Liver (tissue), 9 donors: Measurements from ENCODE around the gene GNG3. TPM values are rescaled to one million over a fixed set of nuclear protein-coding genes. Genes with fewer than 3 reads are reported as not detected.

Experiments used
- DNase-seq: peaks from one replicate; pipeline ENCODE4 v3.0.0-alpha.2; 2017; ENCODE audit warnings: low spot score
- H3K27ac ChIP-seq, 2 donors: one replicate each; pipeline ENCODE4 v1.7.0; 2013; ENCODE audit warnings: inconsistent platforms in 2 of 2, low read length in 2 of 2, control low read depth in 1 of 2, low read depth in 1 of 2, mild to moderate bottlenecking in 1 of 2
- H3K27me3 ChIP-seq, 4 donors: one replicate each; pipeline versions ENCODE4 v1.6.1 to v1.7.0; 2013; ENCODE audit warnings: low read length in 3 of 4, inconsistent platforms in 1 of 4, mild to moderate bottlenecking in 1 of 4, moderate library complexity in 1 of 4; ENCODE audit not compliant: control insufficient read depth in 4 of 4, insufficient read depth in 4 of 4
- H3K36me3 ChIP-seq, 4 donors: one replicate each; pipeline versions ENCODE4 v1.6.1 to v1.7.0; 2013; ENCODE audit warnings: low read length in 3 of 4, mild to moderate bottlenecking in 3 of 4, low read depth in 1 of 4, moderate library complexity in 1 of 4; ENCODE audit not compliant: control insufficient read depth in 4 of 4, insufficient read depth in 3 of 4
- H3K4me1 ChIP-seq, 4 donors: one replicate each; pipeline versions ENCODE4 v1.6.1 to v1.7.0; 2013; ENCODE audit warnings: low read length in 3 of 4, mild to moderate bottlenecking in 3 of 4, moderate library complexity in 1 of 4; ENCODE audit not compliant: control insufficient read depth in 4 of 4, insufficient read depth in 4 of 4
- H3K4me3 ChIP-seq, 3 donors: one replicate each; pipeline versions ENCODE4 v1.6.1 to v1.7.0; 2013; ENCODE audit warnings: low read length in 3 of 3, control low read depth in 1 of 3, low read depth in 1 of 3, mild to moderate bottlenecking in 1 of 3
- H3K9ac ChIP-seq, 2 donors: one replicate each; pipeline ENCODE4 v1.7.0; 2013; ENCODE audit warnings: low read length in 2 of 2, mild to moderate bottlenecking in 2 of 2, moderate library complexity in 2 of 2, control low read depth in 1 of 2, low read depth in 1 of 2
- H3K9me3 ChIP-seq, 4 donors: one replicate each; pipeline versions ENCODE4 v1.6.1 to v1.7.0; 2013; ENCODE audit warnings: low read length in 3 of 4; ENCODE audit not compliant: control insufficient read depth in 4 of 4
- EGR1 ChIP-seq, 2 donors: IDR thresholded peaks; 2 replicates each; pipeline ENCODE4 v1.6.1; 2016 to 2018; ENCODE audit warnings: antibody characterized with exemption in 2 of 2, low read depth in 2 of 2
- FOXA1 ChIP-seq: IDR thresholded peaks from 2 replicates; pipeline ENCODE4 v1.6.1; 2016; ENCODE audit warnings: antibody characterized with exemption
- FOXA2 ChIP-seq: IDR thresholded peaks from 2 replicates; pipeline ENCODE4 v1.6.1; 2016; ENCODE audit warnings: antibody characterized with exemption
- GABPA ChIP-seq, 2 donors: IDR thresholded peaks in 1 of 2; conservative IDR thresholded peaks in 1 of 2; 2 replicates each; pipeline ENCODE4 v1.6.1; 2016; ENCODE audit warnings: antibody characterized with exemption in 2 of 2, mild to moderate bottlenecking in 1 of 2, moderate library complexity in 1 of 2
- HNF4A ChIP-seq, 2 donors: conservative IDR thresholded peaks; 2 replicates each; pipeline ENCODE4 v1.6.1; 2016; ENCODE audit warnings: antibody characterized with exemption in 2 of 2, mild to moderate bottlenecking in 2 of 2
- HNF4G ChIP-seq: IDR thresholded peaks from 2 replicates; pipeline ENCODE4 v1.6.1; 2016; ENCODE audit warnings: antibody characterized with exemption
- JUND ChIP-seq, 2 donors: IDR thresholded peaks; 2 replicates each; pipeline ENCODE4 v1.6.1; 2016; ENCODE audit warnings: antibody characterized with exemption in 2 of 2
- NR2F2 ChIP-seq: IDR thresholded peaks from 2 replicates; pipeline ENCODE4 v1.6.1; 2016; ENCODE audit warnings: antibody characterized with exemption
- RAD21 ChIP-seq, 2 donors: IDR thresholded peaks; 2 replicates each; pipeline ENCODE4 v1.6.1; 2016; ENCODE audit warnings: antibody characterized with exemption in 2 of 2, mild to moderate bottlenecking in 2 of 2
- RXRA ChIP-seq, 2 donors: IDR thresholded peaks; 2 replicates each; pipeline ENCODE4 v1.6.1; 2017 to 2018; ENCODE audit warnings: antibody characterized with exemption in 2 of 2, mild to moderate bottlenecking in 1 of 2
- SP1 ChIP-seq: IDR thresholded peaks from 2 replicates; pipeline ENCODE4 v1.6.1; 2018; ENCODE audit warnings: antibody characterized with exemption, mild to moderate bottlenecking
- TAF1 ChIP-seq: conservative IDR thresholded peaks from 2 replicates; pipeline ENCODE4 v1.6.1; 2016; ENCODE audit warnings: antibody characterized with exemption, mild to moderate bottlenecking
- YY1 ChIP-seq: IDR thresholded peaks from 2 replicates; pipeline ENCODE4 v1.6.1; 2016; ENCODE audit warnings: antibody characterized with exemption, mild to moderate bottlenecking
- WGBS: extraction: QIAGEN DNeasy Blood & Tissue Kit; methylation state at CpG from one replicate; pipeline ENCODE4 v1.1.7; 2013; 5-methylcytosine and 5-hydroxymethylcytosine counted together
- polyA plus RNA-seq, 2 donors: library from polyadenylated mRNA; stranded (reverse) in 1 of 2; unstranded in 1 of 2; fragments of 200-250 nt in 1 of 2; fragments of >200 nt in 1 of 2; fragmentation: Nextera tagmentation in 1 of 2; extraction: Ambion mirVana in 1 of 2; gene quantifications; one replicate each; pipeline versions ENCODE4 v1.2.1 to v1.2.3, GENCODE V29; 2013 to 2015
- total RNA-seq, 2 donors: library from RNA; depleted of rRNA; stranded (reverse); fragments of >200 nt; gene quantifications; one replicate each; pipeline ENCODE4 v1.2.3, GENCODE V29; 2014
- TF ChIP-seq, protein P1 (sequence below): IDR thresholded peaks from 2 replicates; pipeline ENCODE4 v1.6.1; 2016; ENCODE audit warnings: antibody characterized with exemption, mild to moderate bottlenecking
- TF ChIP-seq, protein P2 (sequence below): IDR thresholded peaks from 2 replicates; pipeline ENCODE4 v1.6.1; 2016; ENCODE audit warnings: antibody characterized with exemption
- TF ChIP-seq, protein P3 (sequence below): IDR thresholded peaks from 2 replicates; pipeline ENCODE4 v1.6.1; 2016; ENCODE audit warnings: antibody characterized with exemption
- TF ChIP-seq, protein P4 (sequence below): IDR thresholded peaks from 2 replicates; pipeline ENCODE4 v1.6.1; 2016; ENCODE audit warnings: antibody characterized with exemption
- TF ChIP-seq, protein P5 (sequence below): fragments of 150-350 bp; IDR thresholded peaks from 2 replicates; pipeline ENCODE4 v1.5.1; 2017; ENCODE audit warnings: improper control_type of control experiment, low read depth, low read length; ENCODE audit not compliant: missing input control
- donor health status: healthy.
- donor health status: healthy.
- donor health status: healthy.
- donor health status: healthy.
- donor health status: healthy.

GNG3 gene
- total and polyA plus RNA-seq, 4 donors: 0.19 TPM; not detected in 3

DNA sequence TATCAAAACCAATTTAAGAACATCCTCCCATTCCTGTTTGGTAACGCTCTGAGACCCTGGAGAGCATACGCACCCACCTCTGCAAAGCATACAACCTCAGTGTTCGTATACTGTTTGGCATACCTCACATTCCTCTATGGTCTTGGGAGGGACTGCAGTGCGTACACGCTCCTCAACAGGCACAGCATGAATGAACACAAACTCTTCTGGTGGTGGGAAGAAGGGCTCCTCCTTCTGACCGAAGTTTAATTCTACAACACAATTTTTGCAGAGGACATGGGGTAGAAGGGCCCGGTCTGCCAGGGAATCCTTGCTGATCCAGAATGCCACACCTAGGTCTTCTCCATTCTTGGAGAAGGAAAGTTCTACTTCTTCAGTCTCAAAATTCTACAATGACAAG is 14.5 kb downstream of the GNG3 start:
- peaks cover 0 to 23% (median 14%) of the 10 kb centered on the region in 4 donors for H3K4me1 ChIP-seq
- no peak for DNase-seq
- H3K36me3 ChIP-seq: peaks cover 22 to 61% (median 59%) of the 10 kb centered on the region in 4 donors
- no peaks in the 10 kb centered on the region for H3K27me3 ChIP-seq
- H3K9ac ChIP-seq: no peak overlapping the region
- TF ChIP-seq SP1: no peak
- no peak for TF ChIP-seq TAF1
- TF ChIP-seq, protein P1, sequence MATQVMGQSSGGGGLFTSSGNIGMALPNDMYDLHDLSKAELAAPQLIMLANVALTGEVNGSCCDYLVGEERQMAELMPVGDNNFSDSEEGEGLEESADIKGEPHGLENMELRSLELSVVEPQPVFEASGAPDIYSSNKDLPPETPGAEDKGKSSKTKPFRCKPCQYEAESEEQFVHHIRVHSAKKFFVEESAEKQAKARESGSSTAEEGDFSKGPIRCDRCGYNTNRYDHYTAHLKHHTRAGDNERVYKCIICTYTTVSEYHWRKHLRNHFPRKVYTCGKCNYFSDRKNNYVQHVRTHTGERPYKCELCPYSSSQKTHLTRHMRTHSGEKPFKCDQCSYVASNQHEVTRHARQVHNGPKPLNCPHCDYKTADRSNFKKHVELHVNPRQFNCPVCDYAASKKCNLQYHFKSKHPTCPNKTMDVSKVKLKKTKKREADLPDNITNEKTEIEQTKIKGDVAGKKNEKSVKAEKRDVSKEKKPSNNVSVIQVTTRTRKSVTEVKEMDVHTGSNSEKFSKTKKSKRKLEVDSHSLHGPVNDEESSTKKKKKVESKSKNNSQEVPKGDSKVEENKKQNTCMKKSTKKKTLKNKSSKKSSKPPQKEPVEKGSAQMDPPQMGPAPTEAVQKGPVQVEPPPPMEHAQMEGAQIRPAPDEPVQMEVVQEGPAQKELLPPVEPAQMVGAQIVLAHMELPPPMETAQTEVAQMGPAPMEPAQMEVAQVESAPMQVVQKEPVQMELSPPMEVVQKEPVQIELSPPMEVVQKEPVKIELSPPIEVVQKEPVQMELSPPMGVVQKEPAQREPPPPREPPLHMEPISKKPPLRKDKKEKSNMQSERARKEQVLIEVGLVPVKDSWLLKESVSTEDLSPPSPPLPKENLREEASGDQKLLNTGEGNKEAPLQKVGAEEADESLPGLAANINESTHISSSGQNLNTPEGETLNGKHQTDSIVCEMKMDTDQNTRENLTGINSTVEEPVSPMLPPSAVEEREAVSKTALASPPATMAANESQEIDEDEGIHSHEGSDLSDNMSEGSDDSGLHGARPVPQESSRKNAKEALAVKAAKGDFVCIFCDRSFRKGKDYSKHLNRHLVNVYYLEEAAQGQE: no peak
- TF ChIP-seq NR2F2: no peak
- TF ChIP-seq, protein P2, sequence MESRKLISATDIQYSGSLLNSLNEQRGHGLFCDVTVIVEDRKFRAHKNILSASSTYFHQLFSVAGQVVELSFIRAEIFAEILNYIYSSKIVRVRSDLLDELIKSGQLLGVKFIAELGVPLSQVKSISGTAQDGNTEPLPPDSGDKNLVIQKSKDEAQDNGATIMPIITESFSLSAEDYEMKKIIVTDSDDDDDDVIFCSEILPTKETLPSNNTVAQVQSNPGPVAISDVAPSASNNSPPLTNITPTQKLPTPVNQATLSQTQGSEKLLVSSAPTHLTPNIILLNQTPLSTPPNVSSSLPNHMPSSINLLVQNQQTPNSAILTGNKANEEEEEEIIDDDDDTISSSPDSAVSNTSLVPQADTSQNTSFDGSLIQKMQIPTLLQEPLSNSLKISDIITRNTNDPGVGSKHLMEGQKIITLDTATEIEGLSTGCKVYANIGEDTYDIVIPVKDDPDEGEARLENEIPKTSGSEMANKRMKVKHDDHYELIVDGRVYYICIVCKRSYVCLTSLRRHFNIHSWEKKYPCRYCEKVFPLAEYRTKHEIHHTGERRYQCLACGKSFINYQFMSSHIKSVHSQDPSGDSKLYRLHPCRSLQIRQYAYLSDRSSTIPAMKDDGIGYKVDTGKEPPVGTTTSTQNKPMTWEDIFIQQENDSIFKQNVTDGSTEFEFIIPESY: no peak
- TF ChIP-seq FOXA1: no peak
- no peak for TF ChIP-seq HNF4G
- TF ChIP-seq, protein P3, sequence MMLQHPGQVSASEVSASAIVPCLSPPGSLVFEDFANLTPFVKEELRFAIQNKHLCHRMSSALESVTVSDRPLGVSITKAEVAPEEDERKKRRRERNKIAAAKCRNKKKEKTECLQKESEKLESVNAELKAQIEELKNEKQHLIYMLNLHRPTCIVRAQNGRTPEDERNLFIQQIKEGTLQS: no peak
- TF ChIP-seq, protein P4, sequence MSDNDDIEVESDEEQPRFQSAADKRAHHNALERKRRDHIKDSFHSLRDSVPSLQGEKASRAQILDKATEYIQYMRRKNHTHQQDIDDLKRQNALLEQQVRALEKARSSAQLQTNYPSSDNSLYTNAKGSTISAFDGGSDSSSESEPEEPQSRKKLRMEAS: no peak
- TF ChIP-seq YY1: no peak
- TF ChIP-seq FOXA2: no peak
- TF ChIP-seq, protein P5, sequence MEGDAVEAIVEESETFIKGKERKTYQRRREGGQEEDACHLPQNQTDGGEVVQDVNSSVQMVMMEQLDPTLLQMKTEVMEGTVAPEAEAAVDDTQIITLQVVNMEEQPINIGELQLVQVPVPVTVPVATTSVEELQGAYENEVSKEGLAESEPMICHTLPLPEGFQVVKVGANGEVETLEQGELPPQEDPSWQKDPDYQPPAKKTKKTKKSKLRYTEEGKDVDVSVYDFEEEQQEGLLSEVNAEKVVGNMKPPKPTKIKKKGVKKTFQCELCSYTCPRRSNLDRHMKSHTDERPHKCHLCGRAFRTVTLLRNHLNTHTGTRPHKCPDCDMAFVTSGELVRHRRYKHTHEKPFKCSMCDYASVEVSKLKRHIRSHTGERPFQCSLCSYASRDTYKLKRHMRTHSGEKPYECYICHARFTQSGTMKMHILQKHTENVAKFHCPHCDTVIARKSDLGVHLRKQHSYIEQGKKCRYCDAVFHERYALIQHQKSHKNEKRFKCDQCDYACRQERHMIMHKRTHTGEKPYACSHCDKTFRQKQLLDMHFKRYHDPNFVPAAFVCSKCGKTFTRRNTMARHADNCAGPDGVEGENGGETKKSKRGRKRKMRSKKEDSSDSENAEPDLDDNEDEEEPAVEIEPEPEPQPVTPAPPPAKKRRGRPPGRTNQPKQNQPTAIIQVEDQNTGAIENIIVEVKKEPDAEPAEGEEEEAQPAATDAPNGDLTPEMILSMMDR: no peak
- no peak for TF ChIP-seq GABPA (IDR thresholded peaks at IDR 0.05 in 1 of 2, conservative IDR thresholded peaks at IDR 0.05 in 1 of 2)
- TF ChIP-seq HNF4A (conservative IDR thresholded peaks at IDR 0.05): no peak
- TF ChIP-seq EGR1 (IDR thresholded peaks at IDR 0.05; ENCODE audit: low read depth in 2 of 2): no peak
- no peak for TF ChIP-seq JUND (IDR thresholded peaks at IDR 0.05)
- no peak for TF ChIP-seq RXRA (IDR thresholded peaks at IDR 0.05)
- no peak overlapping the region for H3K27ac ChIP-seq
- no peak overlapping the region for H3K4me3 ChIP-seq
- no peaks in the 10 kb centered on the region for H3K9me3 ChIP-seq
- WGBS: 83% methylated on average over 7 of the region's 7 CpGs

DNA sequence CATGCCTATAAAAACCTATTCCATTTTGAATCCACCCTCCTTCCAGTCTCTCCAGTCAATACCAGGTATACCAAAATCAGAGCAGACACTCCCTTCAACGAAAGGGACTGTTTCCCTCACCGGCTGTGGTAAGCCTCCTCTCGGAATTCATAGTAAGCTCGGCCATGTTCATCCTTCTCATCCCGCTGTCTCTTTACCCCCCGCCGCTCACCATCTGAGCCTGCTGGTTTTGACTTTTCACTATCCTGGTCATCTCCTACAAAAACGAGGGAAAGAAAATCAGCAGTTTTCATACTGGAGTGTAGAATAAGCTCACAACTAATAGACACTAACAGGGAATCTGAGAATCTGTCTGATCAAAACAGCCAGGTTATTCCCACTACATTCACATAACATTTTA is 16.7 kb downstream of the GNG3 start:
- peaks cover 0 to 28% (median 19%) of the 10 kb centered on the region in 4 donors for H3K4me1 ChIP-seq

More for the DNA sequence above, 16.7 kb downstream of the GNG3 start:
- no peak for DNase-seq
- Histone ChIP-seq H3K4me3 (no peak overlapping the region), H3K27ac (no peak overlapping the region), H3K9me3 (no peaks in the 10 kb centered on the region), H3K27me3 (no peaks in the 10 kb centered on the region), H3K36me3 (peaks cover 18 to 46% (median 43%) of the 10 kb centered on the region in 4 donors), H3K9ac (no peak overlapping the region)
- 59% methylated on average over 8 of the region's 8 CpGs for WGBS
- TF ChIP-seq JUND (IDR thresholded peaks at IDR 0.05) (no peak), RAD21 (IDR thresholded peaks at IDR 0.05) (no peak), HNF4G (no peak)
- TF ChIP-seq, protein P5: no peak
- TF ChIP-seq, protein P3: no peak
